C4-2B (cell line): ENCODE results near the gene SPDYE4.

Experiments used
- H3K27ac ChIP-seq: fragments of 450-650 bp; 2 replicates; pipeline ENCODE4 v1.5.1; 2017
- ZFX ChIP-seq: fragments of 450-650 bp; IDR thresholded peaks from 2 replicates; pipeline ENCODE4 v1.6.1; 2017
- TF ChIP-seq, protein P1 (sequence below): fragments of 450-650 bp; conservative IDR thresholded peaks from 2 replicates; pipeline ENCODE4 v1.5.1; 2017; ENCODE audit warnings: mild to moderate bottlenecking

SPDYE4 gene

GRCh38 chr17:8701221-8701620 lies 57.1 kb downstream of the SPDYE4 start:
- no peak overlapping the region for H3K27ac ChIP-seq

More at GRCh38 chr17:8701221-8701620, 57.1 kb downstream of the SPDYE4 start:
- TF ChIP-seq, protein P1, sequence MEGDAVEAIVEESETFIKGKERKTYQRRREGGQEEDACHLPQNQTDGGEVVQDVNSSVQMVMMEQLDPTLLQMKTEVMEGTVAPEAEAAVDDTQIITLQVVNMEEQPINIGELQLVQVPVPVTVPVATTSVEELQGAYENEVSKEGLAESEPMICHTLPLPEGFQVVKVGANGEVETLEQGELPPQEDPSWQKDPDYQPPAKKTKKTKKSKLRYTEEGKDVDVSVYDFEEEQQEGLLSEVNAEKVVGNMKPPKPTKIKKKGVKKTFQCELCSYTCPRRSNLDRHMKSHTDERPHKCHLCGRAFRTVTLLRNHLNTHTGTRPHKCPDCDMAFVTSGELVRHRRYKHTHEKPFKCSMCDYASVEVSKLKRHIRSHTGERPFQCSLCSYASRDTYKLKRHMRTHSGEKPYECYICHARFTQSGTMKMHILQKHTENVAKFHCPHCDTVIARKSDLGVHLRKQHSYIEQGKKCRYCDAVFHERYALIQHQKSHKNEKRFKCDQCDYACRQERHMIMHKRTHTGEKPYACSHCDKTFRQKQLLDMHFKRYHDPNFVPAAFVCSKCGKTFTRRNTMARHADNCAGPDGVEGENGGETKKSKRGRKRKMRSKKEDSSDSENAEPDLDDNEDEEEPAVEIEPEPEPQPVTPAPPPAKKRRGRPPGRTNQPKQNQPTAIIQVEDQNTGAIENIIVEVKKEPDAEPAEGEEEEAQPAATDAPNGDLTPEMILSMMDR = no peak
- no peak for TF ChIP-seq ZFX
